Lung (tissue), 12 donors: ENCODE data around the gene NOTCH2. TPM values are rescaled to one million over a fixed set of nuclear protein-coding genes. Genes with fewer than 3 reads are reported as not detected.

ENCODE experiments used
- ATAC-seq: fragments of 200-7000 bp; cut with Tn5 transposase; one replicate; pipeline ENCODE4 v1.9.1; 2020; ENCODE audit warnings: moderate number of reproducible peaks; ENCODE audit not compliant: insufficient read depth, low FRiP score
- DNase-seq, 3 donors: peaks; one replicate each; pipeline ENCODE4 v3.0.0-alpha.2; 2013 to 2017
- H3K27ac ChIP-seq, 2 donors: one replicate each; pipeline ENCODE4 v1.5.1; 2013; ENCODE audit warnings: mild to moderate bottlenecking in 2 of 2, moderate library complexity in 2 of 2, control low read depth in 1 of 2, inconsistent platforms in 1 of 2, low read depth in 1 of 2, low read length in 1 of 2
- H3K27me3 ChIP-seq, 3 donors: one replicate each; pipeline ENCODE4 v1.5.1; 2013; ENCODE audit warnings: low read length in 2 of 3; ENCODE audit not compliant: control insufficient read depth in 3 of 3, insufficient read depth in 3 of 3
- H3K36me3 ChIP-seq, 4 donors: one replicate each; pipeline ENCODE4 v1.5.1; 2013; ENCODE audit warnings: low read length in 4 of 4, mild to moderate bottlenecking in 1 of 4, moderate library complexity in 1 of 4; ENCODE audit not compliant: control insufficient read depth in 4 of 4, insufficient read depth in 4 of 4
- H3K4me1 ChIP-seq, 5 donors: one replicate each; pipeline ENCODE4 v1.5.1; 2013; ENCODE audit warnings: low read length in 5 of 5, mild to moderate bottlenecking in 2 of 5, moderate library complexity in 1 of 5; ENCODE audit not compliant: control insufficient read depth in 5 of 5, insufficient read depth in 5 of 5
- H3K4me3 ChIP-seq: one replicate; pipeline ENCODE4 v1.5.1; 2013; ENCODE audit warnings: mild to moderate bottlenecking, control low read depth, moderate library complexity
- H3K9ac ChIP-seq, 2 donors: one replicate each; pipeline ENCODE4 v1.5.1; 2013; ENCODE audit warnings: low read length in 2 of 2, control low read depth in 1 of 2; ENCODE audit not compliant: insufficient read depth in 1 of 2
- H3K9me3 ChIP-seq, 4 donors: one replicate each; pipeline ENCODE4 v1.5.1; 2013; ENCODE audit warnings: low read length in 3 of 4, mild to moderate bottlenecking in 1 of 4, moderate library complexity in 1 of 4; ENCODE audit not compliant: control insufficient read depth in 4 of 4, insufficient read depth in 3 of 4
- CTCF ChIP-seq: IDR thresholded peaks from 2 replicates; pipeline ENCODE4 v1.5.1; 2012; ENCODE audit warnings: mild to moderate bottlenecking; ENCODE audit errors: control extremely low read depth, extremely low read depth
- WGBS, 2 donors: extraction: QIAGEN DNeasy Blood & Tissue Kit; methylation state at CpG; one replicate each; pipeline ENCODE4 v1.1.7; 2013; 5-methylcytosine and 5-hydroxymethylcytosine counted together
- polyA plus RNA-seq, 2 donors: library from polyadenylated mRNA; stranded (reverse); fragments of 200-250 nt; gene quantifications; one replicate each; pipeline ENCODE4 v1.2.1, GENCODE V29; 2013
- total RNA-seq, 2 donors: library from RNA; depleted of rRNA in 1 of 2; stranded (reverse); fragments of >200 nt in 1 of 2; gene quantifications; one replicate each; pipeline ENCODE4 v1.2.1, GENCODE V29; 2014 to 2021
- donor health status: control.
- donor health status: control.
- donor health status: Bipolar disorder and iron deficiency.
- donor health status: healthy.
- donor health status: DM: yes; HTN: yes; CAD: no.

NOTCH2 gene
- total and polyA plus RNA-seq, 4 donors, result 6.8 to 179 (median 80.3) TPM

- Histone ChIP-seq H3K4me1 (peaks cover 0 to 13% (median 2%) of the 10 kb centered on the region in 5 donors), H3K9ac (no peak overlapping the region), H3K9me3 (no peaks in the 10 kb centered on the region), H3K27ac (peak overlapping the region in 1 of 2 donors; percentile 5), H3K4me3 (no peak overlapping the region), H3K36me3 (peaks cover 14 to 40% (median 20%) of the 10 kb centered on the region in 4 donors), H3K27me3 (no peaks in the 10 kb centered on the region)
- TF ChIP-seq CTCF, result no peak
- 84 to 86% methylated on average over 9 of the region's 9 CpGs for WGBS, 2 donors
- no peak for ATAC-seq
- DNase-seq, result peak; percentile 51 to 91 (median 82)
These were observed 114.7 kb downstream of the NOTCH2 start for GRCh38 chr1:119954476-119955422.

GRCh38 chr1:119953266-119953998, 116.0 kb downstream of the NOTCH2 start:
- ATAC-seq (no peak), DNase-seq (no peak)
- Histone ChIP-seq H3K27me3 (no peaks in the 10 kb centered on the region), H3K9ac (no peak overlapping the region), H3K27ac (no peak overlapping the region), H3K4me3 (no peak overlapping the region), H3K9me3 (no peaks in the 10 kb centered on the region), H3K36me3 (peaks cover 14 to 38% (median 17%) of the 10 kb centered on the region in 4 donors), H3K4me1 (peaks cover 0 to 13% (median 2%) of the 10 kb centered on the region in 5 donors)
- WGBS, 2 donors, result 86 to 90% methylated on average over 5 of the region's 5 CpGs
- no peak for TF ChIP-seq CTCF

GRCh38 chr1:119952496-119952895, 117.0 kb downstream of the NOTCH2 start:
- DNase-seq (no peak), ATAC-seq (no peak)
- 93 to 98% methylated on average over 5 of the region's 5 CpGs for WGBS, 2 donors
- peaks cover 0 to 13% (median 2%) of the 10 kb centered on the region in 5 donors for H3K4me1 ChIP-seq
- H3K27me3 ChIP-seq, result no peaks in the 10 kb centered on the region
- TF ChIP-seq CTCF, result no peak
- no peak overlapping the region for H3K4me3 ChIP-seq
- no peaks in the 10 kb centered on the region for H3K9me3 ChIP-seq
- H3K27ac ChIP-seq, result no peak overlapping the region
- peaks cover 9 to 37% (median 23%) of the 10 kb centered on the region in 4 donors for H3K36me3 ChIP-seq
- no peak overlapping the region for H3K9ac ChIP-seq
